ENCODE results near the gene TPRA1. TPM values are rescaled to one million over a fixed set of nuclear protein-coding genes. Genes with fewer than 3 reads are reported as not detected.

TPRA1 gene
- total RNA-seq, 1 experiment from 2014 or later, result 47.0 TPM

DNA sequence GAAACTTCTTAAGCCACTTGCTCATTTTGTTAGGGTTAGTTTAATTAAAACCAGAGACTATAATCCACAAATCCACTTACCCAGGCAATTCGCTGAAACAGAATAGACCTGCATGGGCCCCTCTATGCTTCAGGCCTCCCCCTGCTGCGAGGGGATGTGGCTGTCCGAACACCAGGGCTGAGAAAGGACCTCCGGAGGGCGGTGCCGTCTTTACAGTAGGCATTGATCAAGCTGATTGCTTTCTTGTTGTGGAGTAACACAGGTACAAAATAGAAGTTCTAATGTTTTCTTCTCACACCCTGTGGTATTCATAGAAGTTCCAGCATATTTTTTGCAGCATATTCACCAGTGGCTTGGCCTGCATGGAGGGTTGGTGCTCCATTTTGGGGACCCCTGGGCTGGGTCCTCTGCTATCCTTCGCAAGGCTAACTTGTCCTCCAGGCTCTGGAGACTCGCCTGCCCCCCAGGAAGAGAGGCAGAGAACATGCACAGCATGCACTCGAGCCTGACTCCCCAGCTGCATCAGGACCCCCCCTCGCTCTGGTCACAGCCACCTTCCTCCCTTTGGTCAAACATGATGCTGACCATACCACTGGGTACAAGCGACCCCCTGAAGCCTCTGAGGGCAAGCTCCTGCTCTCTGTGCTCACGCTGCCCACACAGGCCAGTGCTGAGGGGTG, 55.3 kb downstream of the TPRA1 start:
- CTCF ChIA-PET, result interaction anchor here (0.7 kb wide), 1 partner anchor 122 kb away, joined by 3 read pairs; no protein-coding TSS in a partner anchor
- no TSS peak for BruUV-seq (replicated peaks)

DNA sequence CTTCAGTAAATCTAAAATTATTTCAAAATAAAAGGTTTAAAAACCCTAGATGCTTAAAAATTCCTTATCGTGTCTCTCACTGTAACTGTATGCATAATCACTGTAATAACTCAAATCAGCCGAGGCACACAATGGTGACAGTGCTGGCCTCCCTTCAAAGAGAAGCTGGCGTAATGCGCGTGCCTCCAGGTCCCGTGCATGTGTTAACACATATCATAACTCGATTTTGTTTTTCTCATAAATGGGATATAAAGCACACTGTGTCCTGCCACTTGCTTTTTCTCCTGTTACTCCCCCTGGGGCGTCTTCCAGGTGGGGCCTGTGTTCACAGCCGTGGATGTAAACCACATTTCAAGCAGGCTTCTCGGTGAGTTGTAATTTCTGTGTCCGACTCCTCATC, 56.0 kb downstream of the TPRA1 start:
- intact Hi-C loops (cut with micrococcal nuclease), result no loop called here
- H3K9me3 Mint-ChIP-seq (ENCODE audit: unreplicated experiment), result no peaks in the 10 kb centered on the region
- TF ChIP-seq, protein P1, sequence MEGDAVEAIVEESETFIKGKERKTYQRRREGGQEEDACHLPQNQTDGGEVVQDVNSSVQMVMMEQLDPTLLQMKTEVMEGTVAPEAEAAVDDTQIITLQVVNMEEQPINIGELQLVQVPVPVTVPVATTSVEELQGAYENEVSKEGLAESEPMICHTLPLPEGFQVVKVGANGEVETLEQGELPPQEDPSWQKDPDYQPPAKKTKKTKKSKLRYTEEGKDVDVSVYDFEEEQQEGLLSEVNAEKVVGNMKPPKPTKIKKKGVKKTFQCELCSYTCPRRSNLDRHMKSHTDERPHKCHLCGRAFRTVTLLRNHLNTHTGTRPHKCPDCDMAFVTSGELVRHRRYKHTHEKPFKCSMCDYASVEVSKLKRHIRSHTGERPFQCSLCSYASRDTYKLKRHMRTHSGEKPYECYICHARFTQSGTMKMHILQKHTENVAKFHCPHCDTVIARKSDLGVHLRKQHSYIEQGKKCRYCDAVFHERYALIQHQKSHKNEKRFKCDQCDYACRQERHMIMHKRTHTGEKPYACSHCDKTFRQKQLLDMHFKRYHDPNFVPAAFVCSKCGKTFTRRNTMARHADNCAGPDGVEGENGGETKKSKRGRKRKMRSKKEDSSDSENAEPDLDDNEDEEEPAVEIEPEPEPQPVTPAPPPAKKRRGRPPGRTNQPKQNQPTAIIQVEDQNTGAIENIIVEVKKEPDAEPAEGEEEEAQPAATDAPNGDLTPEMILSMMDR (IDR thresholded peaks at IDR 0.05; ENCODE audit: unreplicated experiment), result no peak
- no peak overlapping the region for H3K4me3 Mint-ChIP-seq (ENCODE audit: unreplicated experiment)
- BruUV-seq (replicated peaks), result no TSS peak
- no peaks in the 10 kb centered on the region for H3K36me3 Mint-ChIP-seq (ENCODE audit: insufficient read depth, unreplicated experiment)
- no peak for DNase-seq (ENCODE audit: unreplicated experiment)
- no peaks in the 10 kb centered on the region for H3K4me1 Mint-ChIP-seq (ENCODE audit: insufficient read depth, unreplicated experiment)
- ChIA-PET POLR2A (no interaction called here), CTCF (no interaction called here)
- H3K27ac Mint-ChIP-seq (ENCODE audit: low read depth, unreplicated experiment), result no peak overlapping the region
- H3K27me3 Mint-ChIP-seq (ENCODE audit: insufficient read depth, unreplicated experiment), result peaks cover 42% of the 10 kb centered on the region

More for the DNA sequence above, 55.3 kb downstream of the TPRA1 start:
- intact Hi-C loops (cut with micrococcal nuclease), result no loop called here
- no peaks in the 10 kb centered on the region for H3K9me3 Mint-ChIP-seq (ENCODE audit: unreplicated experiment)
- peaks cover 49% of the 10 kb centered on the region for H3K27me3 Mint-ChIP-seq (ENCODE audit: insufficient read depth, unreplicated experiment)
- no peaks in the 10 kb centered on the region for H3K4me1 Mint-ChIP-seq (ENCODE audit: insufficient read depth, unreplicated experiment)
- H3K36me3 Mint-ChIP-seq (ENCODE audit: insufficient read depth, unreplicated experiment), result no peaks in the 10 kb centered on the region
- H3K27ac Mint-ChIP-seq (ENCODE audit: low read depth, unreplicated experiment), result no peak overlapping the region
- POLR2A ChIA-PET, result no interaction called here
- no peak overlapping the region for H3K4me3 Mint-ChIP-seq (ENCODE audit: unreplicated experiment)
- TF ChIP-seq, protein P1 (IDR thresholded peaks at IDR 0.05; ENCODE audit: unreplicated experiment), result no peak
- DNase-seq (ENCODE audit: unreplicated experiment), result no peak

DNA sequence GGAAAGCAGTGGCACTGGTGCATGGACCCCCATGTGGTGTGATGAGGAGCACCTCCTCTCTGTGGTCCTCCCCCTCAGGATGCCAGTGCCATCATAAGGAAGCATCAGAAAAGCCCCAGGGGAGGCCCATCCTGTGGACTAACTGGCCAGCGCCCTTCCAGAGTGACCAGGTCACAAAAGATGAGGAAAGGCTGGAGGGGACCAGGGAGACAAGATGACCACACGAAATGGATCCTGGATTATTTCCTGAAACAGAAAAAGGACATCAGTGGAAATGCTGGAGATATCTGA, 56.4 kb downstream of the TPRA1 start:
- ChIA-PET POLR2A (no interaction called here), CTCF (no interaction called here)
- intact Hi-C loops (cut with micrococcal nuclease), result no loop called here
- Mint-ChIP-seq H3K4me1 (ENCODE audit: insufficient read depth, unreplicated experiment) (no peaks in the 10 kb centered on the region), H3K4me3 (ENCODE audit: unreplicated experiment) (no peak overlapping the region), H3K27me3 (ENCODE audit: insufficient read depth, unreplicated experiment) (peaks cover 38% of the 10 kb centered on the region), H3K9me3 (ENCODE audit: unreplicated experiment) (no peaks in the 10 kb centered on the region), H3K36me3 (ENCODE audit: insufficient read depth, unreplicated experiment) (no peaks in the 10 kb centered on the region), H3K27ac (ENCODE audit: low read depth, unreplicated experiment) (no peak overlapping the region)
- DNase-seq (ENCODE audit: unreplicated experiment), result no peak
- no TSS peak for BruUV-seq (replicated peaks)
- TF ChIP-seq, protein P1 (IDR thresholded peaks at IDR 0.05; ENCODE audit: unreplicated experiment), result no peak

DNA sequence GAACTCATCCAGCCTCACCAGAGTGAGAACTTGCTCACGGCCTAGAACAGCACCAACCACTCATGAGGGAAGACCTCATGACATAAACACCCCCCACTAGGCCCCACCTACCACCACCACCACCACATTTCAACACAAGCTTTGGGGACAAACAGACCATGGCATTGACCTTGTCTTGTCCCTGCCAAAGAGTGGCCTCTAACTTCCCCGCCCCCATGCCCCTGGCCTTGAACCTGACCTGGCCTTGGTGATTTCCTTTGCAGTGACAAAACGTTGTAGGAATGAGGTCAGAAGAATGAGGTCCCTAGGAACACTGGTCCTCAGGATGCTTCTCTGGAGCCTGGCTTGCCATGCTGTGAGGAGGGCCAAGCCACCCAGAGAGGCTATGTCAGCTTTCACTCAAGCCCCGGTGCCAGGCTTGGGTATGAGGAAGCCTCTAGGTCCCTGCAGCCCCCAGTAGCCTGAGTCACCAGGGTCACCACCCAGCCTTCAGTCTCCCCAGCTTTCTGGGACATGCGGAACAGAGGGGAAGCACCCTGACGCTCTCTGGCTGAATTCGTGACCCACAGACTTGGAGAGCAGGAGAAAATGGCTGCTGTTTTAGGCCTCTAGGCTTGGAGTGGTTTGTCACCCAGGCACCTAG, 57.9 kb downstream of the TPRA1 start:
- peaks cover 23% of the 10 kb centered on the region for H3K27me3 Mint-ChIP-seq (ENCODE audit: insufficient read depth, unreplicated experiment)
- intact Hi-C loops (cut with micrococcal nuclease), result no loop called here
- H3K27ac Mint-ChIP-seq (ENCODE audit: low read depth, unreplicated experiment), result no peak overlapping the region
- BruUV-seq (replicated peaks), result no TSS peak
- POLR2A ChIA-PET, result interaction anchor here (0.6 kb wide), 1 partner anchor 21 kb away, joined by 3 read pairs; no protein-coding TSS in a partner anchor
- H3K4me1 Mint-ChIP-seq (ENCODE audit: insufficient read depth, unreplicated experiment), result no peaks in the 10 kb centered on the region
- no peaks in the 10 kb centered on the region for H3K9me3 Mint-ChIP-seq (ENCODE audit: unreplicated experiment)
- TF ChIP-seq, protein P1 (IDR thresholded peaks at IDR 0.05; ENCODE audit: unreplicated experiment), result no peak
- no peak overlapping the region for H3K4me3 Mint-ChIP-seq (ENCODE audit: unreplicated experiment)
- H3K36me3 Mint-ChIP-seq (ENCODE audit: insufficient read depth, unreplicated experiment), result no peaks in the 10 kb centered on the region
- no peak for DNase-seq (ENCODE audit: unreplicated experiment)
- CTCF ChIA-PET, result interaction anchor here (1.2 to 1.8 kb wide), 2 partner anchors 13 to 15 kb away, joined by 3 to 6 read pairs; no protein-coding TSS in a partner anchor

Data from MCF 10A (cell line).